HCT116 (cell line): ENCODE data around the gene VPS9D1. TPM values are rescaled to one million over a fixed set of nuclear protein-coding genes. Genes with fewer than 3 reads are reported as not detected.

Experiments
- ATAC-seq: fragments of 200-7000 bp; cut with Tn5 transposase; 2 replicates; pipeline ENCODE4 v1.9.1; 2020; ENCODE audit warnings: mild to moderate bottlenecking, moderate library complexity
- BruUV-seq: library from RNA; stranded (reverse); fragments of 400-500 nt; replicated peaks from 2 replicates; lab custom pipeline; 2021; lab: Mats Ljungman, UMichigan
- CTCF ChIA-PET: fragments of 300-600 bp; sonication (Branson Sonifier 250); formaldehyde crosslinking; loops from one replicate; lab custom pipeline; 2021; ENCODE audit warnings: antibody characterized with exemption; lab: Charles Lee
- POLR2A ChIA-PET: fragments of 300-600, 350-600 bp; sonication (Branson Sonifier 250); formaldehyde crosslinking; loops from one replicate; lab custom pipeline; 2021; ENCODE audit warnings: antibody characterized with exemption; lab: Charles Lee
- RAD21 ChIA-PET, 2 experiments: fragments of 300-600 bp; sonication (Branson Sonifier 250); formaldehyde crosslinking; loops; one replicate each; lab custom pipeline; 2023; ENCODE audit warnings: low total read pairs in 2 of 2; ENCODE audit not compliant: uncharacterized antibody in 2 of 2, unreplicated experiment in 2 of 2, low non-redundant PET in 1 of 2; lab: Charles Lee
- DNase-seq: peaks from one replicate; pipeline ENCODE4 v3.0.0-alpha.2; 2010; ENCODE audit warnings: low read depth, low spot score
- H2AFZ ChIP-seq: fragments of 200-600 bp; shearing (Covaris generic), sonication (generic); 2 replicates; pipeline ENCODE4 v1.6.1; 2017; ENCODE audit warnings: low read depth, mixed run types, mixed read lengths, antibody characterized with exemption, low read length; ENCODE audit not compliant: poor library complexity, severe bottlenecking
- H3K27ac ChIP-seq: 2 replicates; pipeline ENCODE4 v1.5.1; 2012; ENCODE audit warnings: low read depth, low read length
- H3K27me3 ChIP-seq: fragments of 200-600 bp; sonication (generic); 2 replicates; pipeline ENCODE4 v1.6.1; 2016; ENCODE audit warnings: mixed run types, low read length, mixed read lengths; ENCODE audit not compliant: insufficient read depth
- H3K36me3 ChIP-seq, 2 experiments: fragments of 200-500 bp in 1 of 2; fragments of 200-600 bp in 1 of 2; sonication (Bioruptor generic) in 1 of 2; sonication (generic) in 1 of 2; 2 replicates each; pipeline versions ENCODE4 v1.5.1 to v1.6.1; 2014 to 2016; ENCODE audit warnings: low read length in 2 of 2, inconsistent platforms in 1 of 2, mixed read lengths in 1 of 2, mixed run types in 1 of 2; ENCODE audit not compliant: insufficient read depth in 2 of 2, control insufficient read depth in 1 of 2
- H3K4me1 ChIP-seq, 2 experiments: fragments of 200-600 bp in 1 of 2; sonication (generic) in 1 of 2; 2 replicates each; pipeline versions ENCODE4 v1.5.1 to v1.6.1; 2012 to 2017; ENCODE audit warnings: low read length in 2 of 2, inconsistent platforms in 1 of 2, mild to moderate bottlenecking in 1 of 2, mixed read lengths in 1 of 2, mixed run types in 1 of 2, moderate library complexity in 1 of 2; ENCODE audit not compliant: insufficient read depth in 2 of 2, control insufficient read depth in 1 of 2
- H3K4me2 ChIP-seq: fragments of 200-600 bp; sonication (generic); 2 replicates; pipeline ENCODE4 v1.6.1; 2017; ENCODE audit warnings: mixed run types, low read length, mixed read lengths
- H3K4me3 ChIP-seq, 2 experiments: fragments of 200-600 bp in 1 of 2; sonication (generic) in 1 of 2; replicated peaks in 1 of 2; 2 replicates each; pipeline ENCODE4 v1.5.1; 2011 to 2016; ENCODE audit warnings: low read length in 2 of 2, control low read depth in 1 of 2, low read depth in 1 of 2, mild to moderate bottlenecking in 1 of 2, mixed read lengths in 1 of 2, mixed run types in 1 of 2
- H3K79me2 ChIP-seq: fragments of 200-600 bp; sonication (generic); 2 replicates; pipeline ENCODE4 v1.6.1; 2017; ENCODE audit warnings: mild to moderate bottlenecking, mixed run types, low read length, moderate library complexity, mixed read lengths; ENCODE audit not compliant: insufficient read depth
- H3K9ac ChIP-seq: fragments of 200-600 bp; sonication (generic); 2 replicates; pipeline ENCODE4 v1.6.1; 2016; ENCODE audit warnings: low read length, mixed read lengths
- H3K9me2 ChIP-seq: fragments of 200-600 bp; sonication (generic), shearing (Covaris generic); 2 replicates; pipeline ENCODE4 v1.6.1; 2017; ENCODE audit warnings: mixed run types, mild to moderate bottlenecking, moderate library complexity; ENCODE audit not compliant: insufficient read depth
- H3K9me3 ChIP-seq, 2 experiments: fragments of 200-500 bp in 1 of 2; fragments of 200-600 bp in 1 of 2; sonication (Bioruptor generic) in 1 of 2; sonication (generic) in 1 of 2; 2 replicates each; pipeline ENCODE4 v1.6.1; 2014 to 2017; ENCODE audit warnings: low read length in 2 of 2, mixed read lengths in 2 of 2, inconsistent platforms in 1 of 2, low read depth in 1 of 2, mild to moderate bottlenecking in 1 of 2, mixed run types in 1 of 2, moderate library complexity in 1 of 2; ENCODE audit not compliant: control insufficient read depth in 1 of 2, insufficient read depth in 1 of 2
- H4K20me1 ChIP-seq: fragments of 200-600 bp; sonication (generic), shearing (Covaris generic); 2 replicates; pipeline ENCODE4 v1.6.1; 2017; ENCODE audit warnings: mixed run types, mild to moderate bottlenecking, moderate library complexity; ENCODE audit not compliant: insufficient read depth
- CBX3 ChIP-seq: IDR thresholded peaks from 2 replicates; pipeline ENCODE4 v1.6.1; 2012; ENCODE audit warnings: low read depth
- EZH2phosphoT487 ChIP-seq: fragments of 200-600 bp; IDR thresholded peaks from 2 replicates; pipeline ENCODE4 v1.6.1; 2018; ENCODE audit warnings: antibody characterized with exemption, borderline replicate concordance
- FOSL1 ChIP-seq: IDR thresholded peaks from 2 replicates; pipeline ENCODE4 v1.6.1; 2012; ENCODE audit warnings: low read depth
- MAX ChIP-seq: IDR thresholded peaks from 2 replicates; pipeline ENCODE4 v1.6.1; 2012
- REST ChIP-seq: IDR thresholded peaks from 2 replicates; pipeline ENCODE4 v1.6.1; 2012; ENCODE audit warnings: low read depth
- SP1 ChIP-seq: IDR thresholded peaks from 2 replicates; pipeline ENCODE4 v1.6.1; 2012; ENCODE audit warnings: low read depth
- SRF ChIP-seq: IDR thresholded peaks from 2 replicates; pipeline ENCODE4 v1.6.1; 2012; ENCODE audit warnings: low read depth
- YY1 ChIP-seq: IDR thresholded peaks from 2 replicates; pipeline ENCODE4 v1.6.1; 2011; ENCODE audit warnings: low read length, low read depth, moderate library complexity, mild to moderate bottlenecking; ENCODE audit not compliant: insufficient replicate concordance; ENCODE audit errors: extremely low read depth
- ZFX ChIP-seq: fragments of 450-650 bp; IDR thresholded peaks from 2 replicates; pipeline ENCODE4 v1.6.1; 2017
- ZNF274 ChIP-seq: fragments of 200-500 bp; sonication (Bioruptor generic); IDR thresholded peaks from 2 replicates; pipeline ENCODE4 v1.6.1; 2014; ENCODE audit warnings: mild to moderate bottlenecking, low read depth, low read length, inconsistent platforms
- intact Hi-C: fragments of 100-400 bp; cut with micrococcal nuclease; formaldehyde crosslinking; loops from 2 replicates; pipeline ENCODE4 v1.10.0; 2022
- total RNA-seq: library from RNA; stranded (reverse); gene quantifications from one replicate; pipeline ENCODE4 v1.2.1, GENCODE V29; 2021; ENCODE audit not compliant: unreplicated experiment

Gene VPS9D1
- total RNA-seq, 1 experiment from 2014 or later: 4.2 TPM

DNA sequence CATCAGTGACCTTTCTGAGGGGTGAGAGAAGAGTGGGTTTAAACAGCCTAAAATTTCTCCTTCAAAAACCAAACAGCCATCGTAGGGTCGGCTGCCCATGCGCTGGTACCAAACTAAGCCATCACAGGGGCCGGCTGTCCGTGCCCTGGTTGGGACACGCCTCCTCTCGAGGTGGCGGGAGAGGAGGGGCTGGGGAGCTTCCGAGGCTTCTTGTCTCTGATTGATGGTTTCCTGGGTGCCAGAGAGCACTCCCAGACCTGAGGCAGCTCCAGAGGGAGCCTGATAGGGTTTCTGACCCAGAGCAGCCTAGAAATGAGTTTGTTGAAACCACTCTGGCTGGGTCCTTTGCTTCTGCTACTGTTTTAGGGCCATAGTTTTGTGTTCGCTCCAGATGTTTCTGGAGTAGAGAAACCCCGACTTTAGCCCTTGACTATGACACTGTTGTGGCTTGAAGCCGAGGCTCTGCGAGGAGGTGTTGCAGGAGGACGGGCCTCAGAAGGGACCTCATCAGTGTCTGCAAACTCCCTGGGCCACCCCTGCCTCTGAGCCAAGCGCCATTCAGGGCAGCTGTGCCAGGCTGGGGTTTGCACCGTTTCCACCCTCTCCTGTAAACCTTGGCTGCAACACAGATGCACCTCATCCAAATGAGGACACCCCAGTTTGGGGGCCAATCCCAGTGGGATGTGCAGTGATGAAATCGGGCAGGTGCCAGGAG, 6.9 kb upstream of the VPS9D1 start:
- Histone ChIP-seq H3K9me3 (no peaks in the 10 kb centered on the region), H2AFZ (no peak overlapping the region), H3K4me3 (no peak overlapping the region), H3K79me2 (peaks cover 29% of the 10 kb centered on the region; the same call in 1 of the 2 replicates), H3K27ac (no peak overlapping the region), H3K36me3 (peaks cover 34 to 47% of the 10 kb centered on the region in 2 experiments), H3K9me2 (no peaks in the 10 kb centered on the region)
- no TSS peak for BruUV-seq
- ChIA-PET RAD21 (no interaction called here), CTCF (no interaction called here)
- intact Hi-C loops: no loop called here
- ATAC-seq: no peak
- TF ChIP-seq CBX3: no peak
- TF ChIP-seq YY1: no peak
- TF ChIP-seq SRF: no peak
- TF ChIP-seq REST: no peak
- no peak for TF ChIP-seq ZNF274
- no peak for TF ChIP-seq SP1
- TF ChIP-seq FOSL1: no peak
- no peak for TF ChIP-seq MAX
- TF ChIP-seq ZFX: no peak
- no peak for TF ChIP-seq EZH2phosphoT487
- TF ChIP-seq, all 23 proteins: peak for 0
- H3K9ac ChIP-seq: no peak overlapping the region
- H3K27me3 ChIP-seq: no peaks in the 10 kb centered on the region
- H3K4me2 ChIP-seq: no peak overlapping the region
- H4K20me1 ChIP-seq: peaks cover 1% of the 10 kb centered on the region; the same call in 1 of the 2 replicates
- POLR2A ChIA-PET: no interaction called here
- no peak for DNase-seq
- peaks cover 10% of the 10 kb centered on the region in 2 experiments for H3K4me1 ChIP-seq
